GM12878 (cell line): ENCODE results near the gene CENPQ. TPM values are rescaled to one million over a fixed set of nuclear protein-coding genes. Genes with fewer than 3 reads are reported as not detected.

Experiments used
- ATAC-seq: fragments of 200-7000 bp; cut with Tn5 transposase; 3 replicates; pipeline ENCODE4 v1.9.1; 2020; ENCODE audit warnings: mild to moderate bottlenecking, moderate library complexity
- BruUV-seq: library from RNA; stranded (reverse); fragments of 400-500 nt; replicated peaks from 2 replicates; lab custom pipeline; 2021; lab: Mats Ljungman, UMichigan
- CTCF ChIA-PET: fragments of 300-600 bp; sonication (Branson Sonifier 250); formaldehyde crosslinking; extraction: SDS; loops from one replicate; lab custom pipeline; 2021; ENCODE audit warnings: inconsistent platforms; lab: Yijun Ruan, JAX
- POLR2A ChIA-PET: fragments of 350-600 bp; formaldehyde crosslinking; extraction: SDS; loops from one replicate; lab custom pipeline; 2021; ENCODE audit warnings: inconsistent platforms; lab: Charles Lee
- RAD21 ChIA-PET: fragments of 300-600 bp; sonication (Branson Sonifier 250); formaldehyde crosslinking; loops from one replicate; lab custom pipeline; 2023; ENCODE audit warnings: antibody characterized with exemption; ENCODE audit not compliant: unreplicated experiment; lab: Charles Lee
- SMC1A ChIA-PET: fragments of 300-600 bp; sonication (Branson Sonifier 250); formaldehyde crosslinking; loops from one replicate; lab custom pipeline; 2023; ENCODE audit not compliant: unreplicated experiment, uncharacterized antibody; lab: Charles Lee
- DNase-seq: peaks from one replicate; pipeline ENCODE4 v3.0.0-alpha.2; 2011; ENCODE audit warnings: low read depth, low spot score
- FAIRE-seq: peaks from 3 replicates; lab custom pipeline; 2011; peaks lifted over from hg19 to GRCh38; lab: Jason Lieb, UNC
- H2AFZ ChIP-seq: 2 replicates; pipeline ENCODE4 v1.6.0; 2011; ENCODE audit warnings: low read depth, low read length, control low read depth; ENCODE audit not compliant: control insufficient read depth
- H3K27ac ChIP-seq: 2 replicates; pipeline ENCODE4 v1.5.1; 2011; ENCODE audit warnings: control low read depth; ENCODE audit not compliant: control insufficient read depth, insufficient read depth
- H3K27me3 ChIP-seq, 2 experiments: replicated peaks in 1 of 2; 2 replicates each; pipeline versions ENCODE4 v1.6.0 to v1.6.1; 2011; ENCODE audit warnings: low read length in 1 of 2; ENCODE audit not compliant: control insufficient read depth in 2 of 2, insufficient read depth in 2 of 2
- H3K36me3 ChIP-seq, 2 experiments: 2 replicates each; pipeline ENCODE4 v1.5.1; 2011; ENCODE audit warnings: low read length in 1 of 2; ENCODE audit not compliant: control insufficient read depth in 2 of 2, insufficient read depth in 2 of 2
- H3K4me1 ChIP-seq: 2 replicates; pipeline ENCODE4 v1.6.1; 2011; ENCODE audit warnings: mild to moderate bottlenecking, low read length, moderate library complexity, mixed read lengths; ENCODE audit not compliant: control insufficient read depth, insufficient read depth
- H3K4me2 ChIP-seq: 2 replicates; pipeline ENCODE4 v1.6.0; 2011; ENCODE audit warnings: control low read depth; ENCODE audit not compliant: control insufficient read depth, insufficient read depth
- H3K4me3 ChIP-seq: fragments of 200-600 bp; sonication (generic); 2 replicates; pipeline ENCODE4 v1.5.1; 2016
- H3K79me2 ChIP-seq: 2 replicates; pipeline ENCODE4 v1.6.0; 2011; ENCODE audit warnings: low read length; ENCODE audit not compliant: control insufficient read depth, insufficient read depth
- H3K9ac ChIP-seq: 2 replicates; pipeline ENCODE4 v1.8.0; 2011; ENCODE audit warnings: low read length, control low read depth, mixed read lengths; ENCODE audit not compliant: control insufficient read depth, insufficient read depth
- H3K9me3 ChIP-seq: replicated peaks from 3 replicates; pipeline ENCODE4 v1.5.1; 2011; ENCODE audit warnings: mild to moderate bottlenecking, low read length; ENCODE audit not compliant: control insufficient read depth, insufficient read depth
- H4K20me1 ChIP-seq: 2 replicates; pipeline ENCODE4 v1.6.0; 2011; ENCODE audit not compliant: control insufficient read depth, insufficient read depth
- EGR1 ChIP-seq, 2 experiments: IDR thresholded peaks; 1 replicate in 1 of 2; 2 replicates in 1 of 2; pipeline ENCODE4 v1.6.1; 2011 to 2012; ENCODE audit warnings: low read depth in 2 of 2, low read length in 2 of 2, borderline replicate concordance in 1 of 2, mild to moderate bottlenecking in 1 of 2, moderate library complexity in 1 of 2
- MYB ChIP-seq: fragments of 150-350 bp; IDR thresholded peaks from 2 replicates; pipeline ENCODE4 v1.6.1; 2014; ENCODE audit warnings: mild to moderate bottlenecking, low read depth, low read length, borderline replicate concordance
- MYC ChIP-seq: IDR thresholded peaks from 2 replicates; pipeline ENCODE4 v1.6.1; 2011; ENCODE audit warnings: mild to moderate bottlenecking, low read length, moderate library complexity, inconsistent platforms; ENCODE audit not compliant: insufficient read depth, insufficient replicate concordance, insufficient read length, severe bottlenecking
- POLR2AphosphoS2 ChIP-seq: IDR thresholded peaks from 2 replicates; pipeline ENCODE4 v1.6.1; 2011; ENCODE audit warnings: low read depth, mild to moderate bottlenecking, low read length, improper control_type of control experiment, moderate library complexity
- WGBS: methylation state at CpG from one replicate; pipeline ENCODE4 v1.1.6; 2016; ENCODE audit warnings: low lambda C conversion rate; ENCODE audit not compliant: insufficient replicate concordance, insufficient coverage; ENCODE audit errors: missing lambda C conversion rate; 5-methylcytosine and 5-hydroxymethylcytosine counted together
- in situ Hi-C: fragments of 300-500 bp; cut with MboI; formaldehyde crosslinking; loops from 9 replicates; pipeline ENCODE4 v1.14.3; 2018; ENCODE audit warnings: mixed read lengths
- intact Hi-C: fragments of 100-400 bp; cut with micrococcal nuclease; formaldehyde crosslinking; loops from one replicate; pipeline ENCODE4 v1.14.2; 2022; ENCODE audit not compliant: unreplicated experiment
- polyA plus RNA-seq, 11 experiments: library from polyadenylated mRNA; depleted of rRNA in 4 of 11; unstranded in 6 of 11; stranded (reverse) in 5 of 11; fragments of >200 nt; fragmentation: Nextera tagmentation in 4 of 11; fragmentation: Illumina TruSeq in 1 of 11; extraction: Ambion mirVana in 4 of 11; extraction: Trizol in 1 of 11; gene quantifications; 1 replicate in 1 of 11; 2 replicates in 10 of 11; pipeline versions ENCODE4 v1.2.1 to v1.2.3, GENCODE V29; 2011 to 2016; ENCODE audit warnings: inconsistent platforms in 2 of 11, missing spikeins in 2 of 11, low read depth in 1 of 11
- total RNA-seq, 4 experiments: library from RNA; depleted of rRNA in 3 of 4; stranded (reverse); fragments of >200 nt in 3 of 4; fragmentation: Illumina TruSeq in 1 of 4; extraction: Trizol in 1 of 4; gene quantifications; 2 replicates each; pipeline versions ENCODE4 v1.2.1 to v1.2.3, GENCODE V29; 2013 to 2021
- TF ChIP-seq, protein P1 (sequence below): IDR thresholded peaks from 2 replicates; pipeline ENCODE4 v1.6.1; 2011; ENCODE audit warnings: low read depth, low read length, improper control_type of control experiment, borderline replicate concordance
- TF ChIP-seq, protein P2 (sequence below): fragments of 450-650 bp; IDR thresholded peaks from 2 replicates; pipeline ENCODE4 v1.6.1; 2017; ENCODE audit warnings: mild to moderate bottlenecking
- TF ChIP-seq, protein P3 (sequence below): fragments of 450-650 bp; IDR thresholded peaks from 2 replicates; pipeline ENCODE4 v1.6.1; 2018; ENCODE audit warnings: mild to moderate bottlenecking, low read depth, moderate library complexity; ENCODE audit not compliant: partially characterized antibody

The CENPQ gene
- total and polyA plus RNA-seq, 10 of the 15 experiments (the other 5 are each of a cell fraction or from before 2014, with no cell fraction given), result 7.4 to 34.2 (median 17.8) TPM

DNA sequence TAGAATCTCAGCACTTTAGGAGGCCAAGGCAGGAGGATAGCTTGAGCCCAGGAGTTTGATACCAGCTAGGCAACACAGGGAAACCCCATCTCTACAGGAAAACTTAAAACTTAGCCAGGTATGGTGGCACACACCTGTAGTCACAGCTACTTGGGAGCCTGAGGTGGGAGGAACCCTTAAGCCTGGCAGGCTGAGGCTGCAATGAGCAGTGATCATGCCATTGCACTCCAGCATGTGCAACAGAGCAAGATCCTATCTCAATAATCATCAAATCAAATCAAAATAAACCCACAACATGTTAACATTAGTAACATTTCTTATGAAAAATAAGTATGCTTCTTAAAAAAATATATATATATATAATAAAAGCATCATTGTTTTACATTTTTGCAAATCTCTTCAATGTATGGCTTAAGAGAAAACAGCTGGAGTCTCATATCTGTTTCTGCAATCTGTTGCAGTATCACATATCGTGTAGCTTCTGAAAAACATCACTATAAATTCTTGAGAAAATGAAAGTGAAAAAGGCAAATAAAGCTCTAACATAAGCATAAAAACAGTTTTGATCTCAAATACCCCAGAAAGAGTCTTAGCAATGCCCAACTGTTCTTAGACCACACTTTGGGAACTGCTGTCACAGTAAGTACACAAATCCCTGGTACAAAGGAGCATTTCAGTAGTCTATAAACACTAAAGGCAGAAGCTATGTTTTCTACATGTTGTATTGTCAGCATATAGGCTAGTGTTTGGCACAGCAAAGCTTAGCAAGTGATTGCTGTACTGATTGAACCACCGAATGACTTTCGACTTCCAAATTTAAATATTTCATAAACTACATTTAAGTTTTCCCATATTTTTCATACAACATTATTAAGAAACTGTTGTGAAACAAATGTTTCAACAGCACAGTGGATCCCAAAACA is 8.1 kb upstream of the CENPQ start:
- H3K79me2 ChIP-seq, result no peaks in the 10 kb centered on the region
- H3K27ac ChIP-seq, result peak overlapping the region; percentile 69
- H3K36me3 ChIP-seq, result peaks cover 0 to 2% of the 10 kb centered on the region in 2 experiments; a peak in 1 of 4 replicates
- in situ Hi-C loops (no loop called here), intact Hi-C loops (no loop called here)
- DNase-seq (no peak), ATAC-seq (peak; percentile 74), FAIRE-seq (no peak)
- H3K9me3 ChIP-seq, result no peaks in the 10 kb centered on the region
- no peaks in the 10 kb centered on the region for H3K27me3 ChIP-seq
- ChIA-PET CTCF (interaction anchor here (0.9 to 1.6 kb wide), 2 partner anchors 12 to 77 kb away, joined by 3 to 6 read pairs; no protein-coding TSS in a partner anchor), RAD21 (interaction anchor here (1.1 kb wide), 1 partner anchor 45 kb away, joined by 3 read pairs; no protein-coding TSS in a partner anchor), SMC1A (interaction anchor here (0.8 to 1.0 kb wide), 2 partner anchors 10 to 76 kb away, joined by 3 to 4 read pairs; no protein-coding TSS in a partner anchor), POLR2A (no interaction called here)
- no peak for TF ChIP-seq MYC
- TF ChIP-seq, protein P1, sequence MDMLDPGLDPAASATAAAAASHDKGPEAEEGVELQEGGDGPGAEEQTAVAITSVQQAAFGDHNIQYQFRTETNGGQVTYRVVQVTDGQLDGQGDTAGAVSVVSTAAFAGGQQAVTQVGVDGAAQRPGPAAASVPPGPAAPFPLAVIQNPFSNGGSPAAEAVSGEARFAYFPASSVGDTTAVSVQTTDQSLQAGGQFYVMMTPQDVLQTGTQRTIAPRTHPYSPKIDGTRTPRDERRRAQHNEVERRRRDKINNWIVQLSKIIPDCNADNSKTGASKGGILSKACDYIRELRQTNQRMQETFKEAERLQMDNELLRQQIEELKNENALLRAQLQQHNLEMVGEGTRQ, result no peak
- no peaks in the 10 kb centered on the region; the same call in 1 of the 2 replicates for H3K4me1 ChIP-seq
- H3K4me2 ChIP-seq, result peak overlapping the region; percentile 81
- no TSS peak for BruUV-seq
- H2AFZ ChIP-seq, result peak overlapping the region; percentile 81
- no peak overlapping the region; the same call in 1 of the 2 replicates for H3K9ac ChIP-seq
- H3K4me3 ChIP-seq, result peak overlapping the region; percentile 34; the same call in 1 of the 2 replicates
- WGBS, result 65% methylated on average over 3 of the region's 3 CpGs
- H4K20me1 ChIP-seq, result no peaks in the 10 kb centered on the region

DNA sequence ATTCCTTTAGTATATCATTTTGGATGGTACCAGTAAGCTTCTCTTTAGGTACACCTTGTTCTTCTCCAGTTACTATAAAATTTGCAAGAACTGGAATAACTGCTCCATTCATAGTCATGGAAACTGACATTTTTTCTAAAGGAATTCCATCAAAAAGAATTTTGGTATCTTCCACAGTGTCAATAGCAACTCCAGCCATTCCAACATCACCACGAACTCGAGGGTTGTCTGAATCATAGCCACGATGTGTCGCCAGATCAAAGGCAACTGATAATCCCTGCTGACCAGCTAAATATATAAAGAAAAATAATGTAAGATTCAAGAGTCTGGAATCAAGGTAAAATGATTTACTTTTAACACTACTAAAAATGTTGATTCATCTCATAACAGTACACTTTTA is 5.4 kb upstream of the CENPQ start:
- Histone ChIP-seq H3K4me3 (no peak overlapping the region), H4K20me1 (no peaks in the 10 kb centered on the region), H2AFZ (no peak overlapping the region), H3K9me3 (no peaks in the 10 kb centered on the region), H3K4me1 (no peaks in the 10 kb centered on the region; the same call in 1 of the 2 replicates), H3K27me3 (no peaks in the 10 kb centered on the region), H3K4me2 (no peak overlapping the region), H3K36me3 (0 out of 4 replicates have a peak, but pooled peaks cover 0 to 2% of the 10 kb centered on the region in 2 experiments), H3K27ac (no peak overlapping the region), H3K79me2 (peaks cover 10% of the 10 kb centered on the region), H3K9ac (no peak overlapping the region)
- TF ChIP-seq POLR2AphosphoS2 (no peak), EGR1 (IDR thresholded peaks at IDR 0.05; ENCODE audit: borderline replicate concordance in 1 of 2, low read depth in 2 of 2, low read length in 2 of 2) (no peak), MYB (no peak)
- TF ChIP-seq, protein P2, sequence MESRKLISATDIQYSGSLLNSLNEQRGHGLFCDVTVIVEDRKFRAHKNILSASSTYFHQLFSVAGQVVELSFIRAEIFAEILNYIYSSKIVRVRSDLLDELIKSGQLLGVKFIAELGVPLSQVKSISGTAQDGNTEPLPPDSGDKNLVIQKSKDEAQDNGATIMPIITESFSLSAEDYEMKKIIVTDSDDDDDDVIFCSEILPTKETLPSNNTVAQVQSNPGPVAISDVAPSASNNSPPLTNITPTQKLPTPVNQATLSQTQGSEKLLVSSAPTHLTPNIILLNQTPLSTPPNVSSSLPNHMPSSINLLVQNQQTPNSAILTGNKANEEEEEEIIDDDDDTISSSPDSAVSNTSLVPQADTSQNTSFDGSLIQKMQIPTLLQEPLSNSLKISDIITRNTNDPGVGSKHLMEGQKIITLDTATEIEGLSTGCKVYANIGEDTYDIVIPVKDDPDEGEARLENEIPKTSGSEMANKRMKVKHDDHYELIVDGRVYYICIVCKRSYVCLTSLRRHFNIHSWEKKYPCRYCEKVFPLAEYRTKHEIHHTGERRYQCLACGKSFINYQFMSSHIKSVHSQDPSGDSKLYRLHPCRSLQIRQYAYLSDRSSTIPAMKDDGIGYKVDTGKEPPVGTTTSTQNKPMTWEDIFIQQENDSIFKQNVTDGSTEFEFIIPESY, result no peak
- TF ChIP-seq, protein P3, sequence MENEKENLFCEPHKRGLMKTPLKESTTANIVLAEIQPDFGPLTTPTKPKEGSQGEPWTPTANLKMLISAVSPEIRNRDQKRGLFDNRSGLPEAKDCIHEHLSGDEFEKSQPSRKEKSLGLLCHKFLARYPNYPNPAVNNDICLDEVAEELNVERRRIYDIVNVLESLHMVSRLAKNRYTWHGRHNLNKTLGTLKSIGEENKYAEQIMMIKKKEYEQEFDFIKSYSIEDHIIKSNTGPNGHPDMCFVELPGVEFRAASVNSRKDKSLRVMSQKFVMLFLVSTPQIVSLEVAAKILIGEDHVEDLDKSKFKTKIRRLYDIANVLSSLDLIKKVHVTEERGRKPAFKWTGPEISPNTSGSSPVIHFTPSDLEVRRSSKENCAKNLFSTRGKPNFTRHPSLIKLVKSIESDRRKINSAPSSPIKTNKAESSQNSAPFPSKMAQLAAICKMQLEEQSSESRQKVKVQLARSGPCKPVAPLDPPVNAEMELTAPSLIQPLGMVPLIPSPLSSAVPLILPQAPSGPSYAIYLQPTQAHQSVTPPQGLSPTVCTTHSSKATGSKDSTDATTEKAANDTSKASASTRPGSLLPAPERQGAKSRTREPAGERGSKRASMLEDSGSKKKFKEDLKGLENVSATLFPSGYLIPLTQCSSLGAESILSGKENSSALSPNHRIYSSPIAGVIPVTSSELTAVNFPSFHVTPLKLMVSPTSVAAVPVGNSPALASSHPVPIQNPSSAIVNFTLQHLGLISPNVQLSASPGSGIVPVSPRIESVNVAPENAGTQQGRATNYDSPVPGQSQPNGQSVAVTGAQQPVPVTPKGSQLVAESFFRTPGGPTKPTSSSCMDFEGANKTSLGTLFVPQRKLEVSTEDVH, result no peak
- ATAC-seq (no peak), FAIRE-seq (no peak), DNase-seq (no peak)
- intact Hi-C loops (no loop called here), in situ Hi-C loops (no loop called here)
- SMC1A ChIA-PET, result no interaction called here
- RAD21 ChIA-PET, result no interaction called here
- CTCF ChIA-PET, result no interaction called here
- no TSS peak for BruUV-seq
- POLR2A ChIA-PET, result no interaction called here
- WGBS, result 99% methylated on average over 4 of the region's 4 CpGs
